Measurements from ENCODE around the gene HAAO. TPM values are rescaled to one million over a fixed set of nuclear protein-coding genes. Genes with fewer than 3 reads are reported as not detected.

Gene HAAO
- total and polyA plus RNA-seq, 2 experiments from 2014 or later: 0.30 to 0.43 TPM

GRCh38 chr2:42791606-42792005 is 777 bp downstream of the HAAO start:
- no peak for TF ChIP-seq CTCF (IDR thresholded peaks at IDR 0.05; ENCODE audit: low read depth, low read length)

GRCh38 chr2:42789751-42790150 is 2.6 kb downstream of the HAAO start:
- TF ChIP-seq CTCF (IDR thresholded peaks at IDR 0.05; ENCODE audit: low read depth, low read length): no peak
- H3K27ac ChIP-seq: no peak overlapping the region
- no peaks in the 10 kb centered on the region for H3K36me3 ChIP-seq
- no peaks in the 10 kb centered on the region for H3K4me1 ChIP-seq (ENCODE audit: low read depth)
- no peaks in the 10 kb centered on the region for H3K9me3 ChIP-seq (ENCODE audit: low read depth)
- peaks cover 16% of the 10 kb centered on the region for H3K27me3 ChIP-seq
- no peak for DNase-seq (ENCODE audit: low read depth in 1 of 2, low spot score in 1 of 2)
- H3K4me3 ChIP-seq: no peak overlapping the region

More at GRCh38 chr2:42791606-42792005, 777 bp downstream of the HAAO start:
- no peak for DNase-seq (ENCODE audit: low read depth in 1 of 2, low spot score in 1 of 2)
- Histone ChIP-seq H3K4me3 (no peak overlapping the region), H3K9me3 (ENCODE audit: low read depth) (no peaks in the 10 kb centered on the region), H3K27ac (no peak overlapping the region), H3K27me3 (peaks cover 16% of the 10 kb centered on the region), H3K4me1 (ENCODE audit: low read depth) (no peaks in the 10 kb centered on the region), H3K36me3 (no peaks in the 10 kb centered on the region)

GRCh38 chr2:42788882-42789281 is 3.5 kb downstream of the HAAO start:
- no peak for TF ChIP-seq CTCF (IDR thresholded peaks at IDR 0.05; ENCODE audit: low read depth, low read length)
- Histone ChIP-seq H3K9me3 (ENCODE audit: low read depth) (no peaks in the 10 kb centered on the region), H3K4me1 (ENCODE audit: low read depth) (no peaks in the 10 kb centered on the region), H3K27me3 (peaks cover 16% of the 10 kb centered on the region), H3K36me3 (no peaks in the 10 kb centered on the region), H3K4me3 (no peak overlapping the region), H3K27ac (no peak overlapping the region)
- no peak for DNase-seq (ENCODE audit: low read depth in 1 of 2, low spot score in 1 of 2)

GRCh38 chr2:42788478-42788793 is 3.9 kb downstream of the HAAO start:
- H3K9me3 ChIP-seq (ENCODE audit: low read depth): no peaks in the 10 kb centered on the region
- no peak overlapping the region for H3K4me3 ChIP-seq
- no peaks in the 10 kb centered on the region for H3K36me3 ChIP-seq
- TF ChIP-seq CTCF (IDR thresholded peaks at IDR 0.05; ENCODE audit: low read depth, low read length): no peak
- peaks cover 16% of the 10 kb centered on the region for H3K27me3 ChIP-seq
- H3K27ac ChIP-seq: no peak overlapping the region
- no peaks in the 10 kb centered on the region for H3K4me1 ChIP-seq (ENCODE audit: low read depth)
- no peak for DNase-seq (ENCODE audit: low read depth in 1 of 2, low spot score in 1 of 2)

GRCh38 chr2:42787788-42788477 is 4.5 kb downstream of the HAAO start:
- TF ChIP-seq CTCF (IDR thresholded peaks at IDR 0.05; ENCODE audit: low read depth, low read length): no peak
- no peaks in the 10 kb centered on the region for H3K9me3 ChIP-seq (ENCODE audit: low read depth)
- H3K36me3 ChIP-seq: no peaks in the 10 kb centered on the region
- no peak overlapping the region for H3K4me3 ChIP-seq
- no peaks in the 10 kb centered on the region for H3K4me1 ChIP-seq (ENCODE audit: low read depth)
- DNase-seq (ENCODE audit: low read depth in 1 of 2, low spot score in 1 of 2): no peak
- H3K27me3 ChIP-seq: peaks cover 11% of the 10 kb centered on the region
- no peak overlapping the region for H3K27ac ChIP-seq
